Ishikawa (cell line): ENCODE measurements around the gene C4orf50.

Experiments used
- CEBPB ChIP-seq: IDR thresholded peaks from 2 replicates; pipeline ENCODE4 v1.6.1; 2012
- NFIC ChIP-seq: IDR thresholded peaks from 2 replicates; pipeline ENCODE4 v1.6.1; 2012
- TCF12 ChIP-seq: IDR thresholded peaks from 2 replicates; pipeline ENCODE4 v1.6.1; 2012; ENCODE audit warnings: low read depth

- TF ChIP-seq NFIC (no peak), TCF12 (no peak), CEBPB (no peak)
These were observed 33.4 kb downstream of the C4orf50 start for GRCh38 chr4:5984843-5985242.
